HL-60 (cell line): ENCODE data around the gene MAGI2.

Source experiments
- POLR2AphosphoS5 ChIP-seq: IDR thresholded peaks from 2 replicates; pipeline ENCODE4 v1.6.1; 2012; ENCODE audit warnings: low read depth
- REST ChIP-seq: IDR thresholded peaks from 2 replicates; pipeline ENCODE4 v1.6.1; 2012; ENCODE audit warnings: low read depth; ENCODE audit not compliant: insufficient replicate concordance
- SPI1 ChIP-seq: IDR thresholded peaks from 2 replicates; pipeline ENCODE4 v1.6.1; 2012; ENCODE audit warnings: low read depth, mild to moderate bottlenecking, borderline replicate concordance
- TF ChIP-seq, protein P1 (sequence below): IDR thresholded peaks from one replicate; pipeline ENCODE4 v1.5.1; 2011; ENCODE audit warnings: low read length, control low read depth, inconsistent platforms; ENCODE audit not compliant: insufficient read depth

- TF ChIP-seq, protein P1, sequence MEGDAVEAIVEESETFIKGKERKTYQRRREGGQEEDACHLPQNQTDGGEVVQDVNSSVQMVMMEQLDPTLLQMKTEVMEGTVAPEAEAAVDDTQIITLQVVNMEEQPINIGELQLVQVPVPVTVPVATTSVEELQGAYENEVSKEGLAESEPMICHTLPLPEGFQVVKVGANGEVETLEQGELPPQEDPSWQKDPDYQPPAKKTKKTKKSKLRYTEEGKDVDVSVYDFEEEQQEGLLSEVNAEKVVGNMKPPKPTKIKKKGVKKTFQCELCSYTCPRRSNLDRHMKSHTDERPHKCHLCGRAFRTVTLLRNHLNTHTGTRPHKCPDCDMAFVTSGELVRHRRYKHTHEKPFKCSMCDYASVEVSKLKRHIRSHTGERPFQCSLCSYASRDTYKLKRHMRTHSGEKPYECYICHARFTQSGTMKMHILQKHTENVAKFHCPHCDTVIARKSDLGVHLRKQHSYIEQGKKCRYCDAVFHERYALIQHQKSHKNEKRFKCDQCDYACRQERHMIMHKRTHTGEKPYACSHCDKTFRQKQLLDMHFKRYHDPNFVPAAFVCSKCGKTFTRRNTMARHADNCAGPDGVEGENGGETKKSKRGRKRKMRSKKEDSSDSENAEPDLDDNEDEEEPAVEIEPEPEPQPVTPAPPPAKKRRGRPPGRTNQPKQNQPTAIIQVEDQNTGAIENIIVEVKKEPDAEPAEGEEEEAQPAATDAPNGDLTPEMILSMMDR = no peak
- TF ChIP-seq POLR2AphosphoS5 (no peak), REST (no peak), SPI1 (no peak)
These were observed 500.4 kb downstream of the MAGI2 start for GRCh38 chr7:78953090-78953489.
